HUES64 (cell line): ENCODE measurements around the gene FAM174C.
A peak's percentile ranks its signal among the peaks of the same experiment; 100 is the strongest.

ENCODE experiments used
- H3K27ac ChIP-seq: 2 replicates; pipeline ENCODE4 v1.7.0; 2013; ENCODE audit warnings: low read depth, low read length, inconsistent platforms
- H3K27me3 ChIP-seq: 2 replicates; pipeline ENCODE4 v1.6.1; 2013; ENCODE audit warnings: mild to moderate bottlenecking, low read length; ENCODE audit not compliant: insufficient read depth
- H3K36me3 ChIP-seq: 2 replicates; pipeline ENCODE4 v1.6.1; 2013; ENCODE audit warnings: mild to moderate bottlenecking, low read length; ENCODE audit not compliant: insufficient read depth
- H3K4me1 ChIP-seq: 2 replicates; pipeline ENCODE4 v1.6.1; 2013; ENCODE audit warnings: mild to moderate bottlenecking, low read length, moderate library complexity; ENCODE audit not compliant: insufficient read depth
- H3K4me3 ChIP-seq: 2 replicates; pipeline ENCODE4 v1.5.1; 2013; ENCODE audit warnings: mild to moderate bottlenecking, low read length, moderate library complexity
- H3K9ac ChIP-seq: 2 replicates; pipeline ENCODE4 v1.6.1; 2013; ENCODE audit warnings: mild to moderate bottlenecking, low read depth, low read length
- H3K9me3 ChIP-seq: 2 replicates; pipeline ENCODE4 v1.6.1; 2013; ENCODE audit warnings: low read depth, low read length; ENCODE audit not compliant: insufficient read depth
- WGBS: fragments of 150-250, 120-280 bp; methylation state at CpG from one replicate; pipeline ENCODE4 v1.1.7; 2013; ENCODE audit warnings: missing lambda C conversion rate; 5-methylcytosine and 5-hydroxymethylcytosine counted together

Gene FAM174C

DNA sequence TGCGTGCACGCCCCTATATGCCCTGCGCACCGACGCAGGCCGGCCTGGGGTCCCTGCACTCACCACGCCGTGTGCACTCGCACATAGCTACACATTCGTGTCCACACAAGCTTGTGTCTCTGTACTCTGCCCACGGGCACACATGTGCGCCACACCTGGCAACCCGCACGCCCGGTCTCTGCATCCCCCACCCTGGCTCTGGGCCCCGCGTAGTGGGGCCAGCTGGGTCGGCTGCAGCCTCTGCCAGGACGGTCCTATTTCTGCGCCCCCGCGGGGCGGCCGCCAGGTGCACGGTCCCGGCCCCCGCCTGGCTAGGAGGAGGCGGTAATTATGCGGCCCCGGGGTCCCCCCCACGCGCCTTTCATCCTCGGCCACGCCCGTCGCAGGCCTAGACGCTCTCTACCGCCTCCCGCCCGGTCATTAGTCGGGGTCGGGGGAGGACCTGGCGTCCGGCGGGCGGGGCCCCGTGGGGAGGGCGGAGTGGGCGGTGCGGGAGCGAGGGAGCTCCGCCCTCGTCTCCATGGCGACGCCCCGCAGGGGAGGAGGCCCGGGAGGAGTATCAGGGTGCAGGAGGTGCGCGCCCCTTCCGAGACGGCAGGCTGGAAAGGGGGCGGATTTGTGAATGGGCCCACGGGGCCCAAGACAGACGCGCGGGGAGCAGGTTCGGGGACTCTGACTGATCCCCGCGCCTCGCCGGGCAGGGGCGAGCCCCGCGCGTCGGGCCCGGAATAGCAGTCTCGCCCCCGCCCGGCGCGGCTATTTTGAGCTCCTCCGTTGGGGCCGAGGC is 9.0 kb upstream of the FAM174C start:
- H3K9me3 ChIP-seq = no peaks in the 10 kb centered on the region
- peaks cover 41% of the 10 kb centered on the region for H3K4me1 ChIP-seq
- peak overlapping the region; percentile 61 for H3K9ac ChIP-seq
- WGBS = 2% methylated on average over 84 of the region's 84 CpGs
- peak overlapping the region; percentile 61 for H3K4me3 ChIP-seq
- H3K27ac ChIP-seq = peak overlapping the region; percentile 75
- peaks cover 15% of the 10 kb centered on the region for H3K36me3 ChIP-seq
- peaks cover 10% of the 10 kb centered on the region for H3K27me3 ChIP-seq

- peak overlapping the region; percentile 9; the same call in 1 of the 2 replicates for H3K9ac ChIP-seq
These were observed 8.3 kb upstream of the FAM174C start for GRCh38 chr19:1266916-1267476.

DNA sequence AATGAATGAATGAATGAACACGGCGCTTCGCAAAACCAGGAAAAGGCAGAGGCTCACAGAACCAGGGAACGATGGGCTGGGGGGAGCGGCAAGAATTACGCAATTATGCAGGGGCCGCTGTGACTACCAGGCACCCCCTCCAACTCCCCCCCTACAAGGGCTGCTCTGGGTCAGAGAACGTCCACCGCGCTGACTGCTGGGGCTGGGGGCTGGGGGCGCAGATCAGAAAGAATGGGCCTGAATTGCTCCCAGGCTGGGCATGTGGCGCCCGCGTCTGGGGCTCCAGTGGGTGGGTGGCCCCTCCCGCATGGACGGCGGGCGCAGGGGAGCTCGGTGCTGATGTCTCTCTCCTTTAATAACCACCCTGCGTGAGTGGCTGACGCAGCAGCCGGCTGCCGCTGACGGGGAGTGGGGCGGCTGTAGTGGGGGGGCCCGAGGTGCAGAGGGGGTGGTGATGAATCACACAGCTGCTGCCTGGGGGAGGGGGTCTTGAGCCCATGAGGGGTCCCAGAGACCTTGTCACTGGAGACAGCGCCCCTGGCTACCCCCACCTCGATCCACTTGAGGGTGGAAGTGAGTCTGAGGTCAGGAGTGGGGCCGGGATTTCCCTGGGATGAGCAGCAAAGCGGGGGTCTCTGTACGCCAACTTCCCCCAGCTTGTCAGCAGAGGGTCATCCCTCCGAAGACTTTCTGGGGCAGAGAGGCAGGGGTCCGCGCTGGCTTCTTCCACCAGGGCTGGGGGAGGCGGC is 7.7 kb upstream of the FAM174C start:
- H3K4me3 ChIP-seq = peak overlapping the region; percentile 61
- peaks cover 36% of the 10 kb centered on the region for H3K4me1 ChIP-seq
- peaks cover 10% of the 10 kb centered on the region for H3K27me3 ChIP-seq
- WGBS = 15% methylated on average over 33 of the region's 35 CpGs
- H3K9ac ChIP-seq = peak overlapping the region; percentile 9; the same call in 1 of the 2 replicates
- no peak overlapping the region for H3K27ac ChIP-seq
- H3K36me3 ChIP-seq = peaks cover 29% of the 10 kb centered on the region
- H3K9me3 ChIP-seq = no peaks in the 10 kb centered on the region

More at GRCh38 chr19:1266916-1267476, 8.3 kb upstream of the FAM174C start:
- Histone ChIP-seq H3K9me3 (no peaks in the 10 kb centered on the region), H3K27ac (no peak overlapping the region), H3K4me3 (peak overlapping the region; percentile 61), H3K4me1 (peaks cover 37% of the 10 kb centered on the region), H3K27me3 (peaks cover 10% of the 10 kb centered on the region), H3K36me3 (peaks cover 22% of the 10 kb centered on the region)
- 1% methylated on average over 59 of the region's 59 CpGs for WGBS

GRCh38 chr19:1268226-1269064 is 6.9 kb upstream of the FAM174C start:
- Histone ChIP-seq H3K9me3 (no peaks in the 10 kb centered on the region), H3K36me3 (peaks cover 37% of the 10 kb centered on the region), H3K4me3 (peak overlapping the region; percentile 61), H3K4me1 (peaks cover 31% of the 10 kb centered on the region), H3K27me3 (peaks cover 10% of the 10 kb centered on the region), H3K9ac (no peak overlapping the region), H3K27ac (no peak overlapping the region)
- 51% methylated on average over 40 of the region's 40 CpGs for WGBS

- Histone ChIP-seq H3K27me3 (peaks cover 10% of the 10 kb centered on the region), H3K4me1 (peaks cover 32% of the 10 kb centered on the region), H3K9me3 (no peaks in the 10 kb centered on the region), H3K27ac (peak within 1 kb of the TSS; percentile 89), H3K4me3 (peak within 1 kb of the TSS; percentile 76), H3K9ac (peak within 1 kb of the TSS; percentile 96), H3K36me3 (peaks cover 43% of the 10 kb centered on the region)
- WGBS = under 1% methylated on average over 50 of the region's 50 CpGs
These were observed 6.3 kb upstream of the FAM174C start, which contains the start of gene CIRBP for GRCh38 chr19:1269065-1269477. CIRBP (plus strand) TSS chr19:1269332; CDS start chr19:1270934, 1,602 bp downstream.

DNA sequence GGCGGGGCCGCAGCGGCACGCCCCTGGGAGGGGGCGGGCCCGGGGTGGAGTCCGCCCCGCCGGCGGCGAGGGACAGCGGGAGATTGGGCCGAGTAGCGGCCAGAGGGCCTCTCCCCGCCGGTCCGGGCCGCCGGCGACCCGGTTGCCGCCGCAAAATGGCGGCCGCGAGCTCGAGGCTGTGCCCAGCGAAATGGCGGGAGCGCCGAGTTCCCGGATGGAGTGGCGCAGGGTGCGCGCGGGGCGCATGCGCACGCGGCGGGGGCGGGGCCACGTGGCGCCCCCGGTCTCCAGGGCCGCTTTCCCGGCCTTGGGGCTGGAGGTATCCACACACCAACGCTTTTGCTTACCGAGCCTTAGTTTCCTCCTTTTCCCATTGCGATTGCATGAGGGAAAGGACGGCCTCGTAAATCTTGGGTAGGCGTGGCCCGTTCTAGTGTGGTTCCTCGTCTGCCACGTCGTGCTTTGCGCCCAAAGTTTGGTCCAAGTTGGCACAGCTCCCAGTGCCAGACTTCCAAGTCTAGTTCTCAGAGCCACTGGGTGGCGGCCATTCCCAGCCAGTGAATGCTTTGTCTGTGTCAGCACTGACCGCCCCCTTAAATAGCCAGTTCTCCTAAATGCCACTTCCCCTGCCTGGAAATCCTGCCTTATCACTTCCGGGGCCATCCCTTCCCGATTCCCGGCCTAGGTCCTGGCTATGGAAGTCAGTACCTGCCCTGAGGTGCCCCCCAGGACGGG is 5.7 kb upstream of the FAM174C start:
- Histone ChIP-seq H3K9ac (peak overlapping the region; percentile 96), H3K27me3 (peaks cover 10% of the 10 kb centered on the region), H3K4me1 (peaks cover 28% of the 10 kb centered on the region), H3K36me3 (peaks cover 44% of the 10 kb centered on the region), H3K27ac (peak overlapping the region; percentile 89), H3K4me3 (peak overlapping the region; percentile 76), H3K9me3 (no peaks in the 10 kb centered on the region)
- 1% methylated on average over 64 of the region's 64 CpGs for WGBS

DNA sequence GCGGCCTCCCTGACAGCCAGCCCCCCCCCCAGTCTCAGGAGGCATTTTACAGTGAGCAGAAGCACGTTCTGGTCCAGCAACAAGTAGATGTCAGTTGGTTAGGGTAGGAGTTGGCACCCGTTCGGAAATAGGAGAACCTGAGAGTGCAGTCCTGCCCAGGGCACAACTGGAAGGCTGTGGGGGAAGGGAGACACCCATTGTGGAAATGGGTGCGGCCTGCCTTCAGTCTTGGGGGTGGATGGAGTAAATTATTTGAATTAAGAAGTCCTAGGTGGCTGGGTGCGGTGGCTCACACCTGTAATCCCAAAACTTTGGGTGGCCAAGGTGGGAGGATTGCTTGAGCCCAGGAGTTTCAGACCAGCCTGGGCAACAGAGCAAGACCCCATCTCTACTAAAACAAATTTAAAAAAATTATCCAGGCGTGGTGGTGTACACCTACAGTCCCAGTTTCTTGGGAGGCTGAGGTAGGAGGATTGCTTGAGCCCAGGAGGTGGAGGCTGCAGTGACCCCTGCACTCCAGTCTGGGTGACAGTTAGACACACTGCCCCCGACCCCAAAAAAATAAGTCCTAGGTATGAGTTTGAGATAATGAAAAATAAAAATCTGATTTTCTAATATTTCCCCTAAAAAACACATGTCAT is 5.0 kb upstream of the FAM174C start:
- Histone ChIP-seq H3K9ac (peak overlapping the region; percentile 96), H3K9me3 (no peaks in the 10 kb centered on the region), H3K27me3 (peaks cover 10% of the 10 kb centered on the region), H3K27ac (peak overlapping the region; percentile 89), H3K4me3 (peak overlapping the region; percentile 76), H3K36me3 (peaks cover 48% of the 10 kb centered on the region), H3K4me1 (peaks cover 22% of the 10 kb centered on the region)
- 57% methylated on average over 7 of the region's 8 CpGs for WGBS

GRCh38 chr19:1270854-1271527 is 4.3 kb upstream of the FAM174C start:
- WGBS = 93% methylated on average over 26 of the region's 26 CpGs
- peaks cover 10% of the 10 kb centered on the region for H3K27me3 ChIP-seq

DNA sequence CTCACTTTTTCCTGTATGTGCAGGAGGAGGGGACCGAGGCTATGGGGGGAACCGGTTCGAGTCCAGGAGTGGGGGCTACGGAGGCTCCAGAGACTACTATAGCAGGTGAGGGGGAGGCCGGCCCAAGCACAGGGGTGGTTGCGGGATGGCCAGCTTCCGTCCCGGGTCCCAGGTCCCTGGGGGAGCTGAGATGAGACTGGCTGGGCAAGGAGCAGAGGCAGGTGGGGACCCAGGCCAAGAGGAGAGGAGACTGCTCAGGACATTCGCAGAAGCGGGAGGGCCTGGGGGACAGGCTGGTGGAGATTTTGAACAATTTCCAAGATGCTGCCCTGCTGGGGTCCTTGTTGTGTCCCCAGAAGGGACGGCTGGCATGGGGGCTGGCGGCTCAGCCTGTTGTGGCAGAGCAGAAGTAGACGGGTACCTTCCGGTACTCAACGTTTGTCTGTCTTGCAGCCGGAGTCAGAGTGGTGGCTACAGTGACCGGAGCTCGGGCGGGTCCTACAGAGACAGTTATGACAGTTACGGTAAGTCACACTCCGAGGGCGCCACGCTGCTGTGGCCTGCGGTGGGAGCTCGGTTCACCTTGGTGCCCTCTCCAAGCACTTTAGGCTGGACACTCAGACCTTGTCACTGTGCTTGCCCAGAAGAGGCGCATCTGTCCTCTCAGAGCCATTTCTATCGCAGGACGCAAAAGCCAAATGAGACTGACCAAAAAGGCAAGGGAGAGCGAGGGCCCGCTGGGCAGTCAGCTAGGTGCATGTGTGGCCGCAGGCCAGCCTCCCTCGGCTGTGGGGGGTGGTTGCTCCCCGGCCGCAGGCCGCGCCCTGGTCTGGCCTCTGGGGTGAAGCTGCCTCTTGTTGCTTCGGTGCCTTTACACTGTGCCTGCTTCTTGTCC is 3.6 kb upstream of the FAM174C start:
- H3K27ac ChIP-seq = peak overlapping the region; percentile 26; the same call in 1 of the 2 replicates
- H3K9ac ChIP-seq = no peak overlapping the region
- H3K4me1 ChIP-seq = peaks cover 25% of the 10 kb centered on the region
- peaks cover 48% of the 10 kb centered on the region for H3K36me3 ChIP-seq
- no peaks in the 10 kb centered on the region for H3K9me3 ChIP-seq
- H3K4me3 ChIP-seq = no peak overlapping the region
- peaks cover 10% of the 10 kb centered on the region for H3K27me3 ChIP-seq
- 95% methylated on average over 37 of the region's 37 CpGs for WGBS

More at GRCh38 chr19:1270854-1271527, 4.3 kb upstream of the FAM174C start:
- Histone ChIP-seq H3K9ac (peak overlapping the region; percentile 96; the same call in 1 of the 2 replicates), H3K4me3 (no peak overlapping the region), H3K36me3 (peaks cover 48% of the 10 kb centered on the region), H3K27ac (peak overlapping the region; percentile 89), H3K4me1 (peaks cover 22% of the 10 kb centered on the region), H3K9me3 (no peaks in the 10 kb centered on the region)
